Putamen (tissue), 1 donor: ENCODE results near the gene GPBP1L1.
A peak's percentile ranks its signal among the peaks of the same experiment; 100 is the strongest.
"Not testable (repeated sequence)": the region's sequence is repeated elsewhere in the genome, so short reads cannot be mapped to it uniquely, and the experiment has no call there.

Source experiments
- DNase-seq: peaks from one replicate; pipeline ENCODE4 v3.0.0-alpha.2; 2016; ENCODE audit warnings: low spot score

The GPBP1L1 gene

DNA sequence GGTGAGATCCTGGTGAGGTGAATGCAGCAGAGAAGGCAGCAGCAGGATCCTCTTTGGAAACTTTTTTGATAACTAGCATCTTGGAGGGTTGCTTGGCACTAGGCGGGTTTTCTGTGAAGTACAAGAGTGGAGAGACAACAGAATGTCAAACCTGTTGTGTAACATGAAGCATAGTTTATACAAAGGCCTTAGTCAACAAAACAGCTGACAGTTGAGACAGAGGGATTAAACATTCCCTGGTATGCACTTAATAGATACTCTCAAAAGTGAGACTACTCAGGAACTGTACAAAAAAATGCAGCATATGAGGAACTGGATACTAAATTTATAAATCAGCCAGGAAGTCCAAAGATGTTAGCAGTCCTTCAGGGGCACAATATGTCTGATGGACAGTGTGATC, 46.0 kb downstream of the GPBP1L1 start:
- no peak for DNase-seq

DNA sequence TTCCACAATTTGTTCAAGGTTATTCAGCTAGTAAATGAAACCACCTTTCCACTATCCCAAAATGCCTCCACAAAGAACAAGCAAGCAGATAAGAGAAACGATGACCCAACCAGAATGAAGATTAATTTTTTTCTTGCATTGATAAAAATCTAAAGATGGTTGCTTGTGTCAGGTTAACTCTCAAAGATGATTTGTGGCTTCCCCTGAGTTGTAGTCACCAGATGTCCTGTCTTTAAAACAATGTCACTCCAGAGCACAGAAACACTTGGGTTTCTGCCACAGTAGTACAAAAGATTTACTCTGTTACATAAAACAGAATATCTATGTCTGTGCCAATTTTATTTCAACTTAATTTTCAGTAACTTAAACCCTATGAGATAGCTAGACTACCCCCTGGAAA, 51.1 kb downstream of the GPBP1L1 start:
- DNase-seq = peak; percentile 8

DNA sequence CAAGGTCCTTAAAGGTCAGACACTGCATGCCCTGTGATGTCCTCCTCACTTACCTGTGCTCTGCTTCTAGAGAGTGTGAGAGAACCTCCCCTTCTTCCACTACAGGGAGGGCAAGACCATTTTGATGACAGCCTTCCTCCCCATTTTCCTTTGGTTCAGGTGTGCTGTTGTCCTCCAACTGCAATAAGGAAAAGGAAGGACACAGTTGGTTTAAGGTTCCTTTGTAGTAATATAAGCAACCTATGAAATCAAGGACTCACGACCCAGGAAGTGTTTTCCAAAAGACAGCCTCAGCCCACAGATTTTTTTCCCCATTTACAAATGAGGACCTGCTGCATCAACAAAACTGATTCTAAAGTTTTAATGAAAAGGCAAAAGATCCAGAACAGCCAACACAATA, 55.9 kb downstream of the GPBP1L1 start:
- no peak for DNase-seq

- no peak for DNase-seq
These were observed 57.3 kb downstream of the GPBP1L1 start for GRCh38 chr1:45629035-45629434.

- DNase-seq = no peak
These were observed 62.4 kb downstream of the GPBP1L1 start, which contains the start of gene CCDC17 for GRCh38 chr1:45623972-45624371. Gene CCDC17 (minus strand): TSS chr1:45624054. CDS start chr1:45623909, 145 bp downstream.

DNA sequence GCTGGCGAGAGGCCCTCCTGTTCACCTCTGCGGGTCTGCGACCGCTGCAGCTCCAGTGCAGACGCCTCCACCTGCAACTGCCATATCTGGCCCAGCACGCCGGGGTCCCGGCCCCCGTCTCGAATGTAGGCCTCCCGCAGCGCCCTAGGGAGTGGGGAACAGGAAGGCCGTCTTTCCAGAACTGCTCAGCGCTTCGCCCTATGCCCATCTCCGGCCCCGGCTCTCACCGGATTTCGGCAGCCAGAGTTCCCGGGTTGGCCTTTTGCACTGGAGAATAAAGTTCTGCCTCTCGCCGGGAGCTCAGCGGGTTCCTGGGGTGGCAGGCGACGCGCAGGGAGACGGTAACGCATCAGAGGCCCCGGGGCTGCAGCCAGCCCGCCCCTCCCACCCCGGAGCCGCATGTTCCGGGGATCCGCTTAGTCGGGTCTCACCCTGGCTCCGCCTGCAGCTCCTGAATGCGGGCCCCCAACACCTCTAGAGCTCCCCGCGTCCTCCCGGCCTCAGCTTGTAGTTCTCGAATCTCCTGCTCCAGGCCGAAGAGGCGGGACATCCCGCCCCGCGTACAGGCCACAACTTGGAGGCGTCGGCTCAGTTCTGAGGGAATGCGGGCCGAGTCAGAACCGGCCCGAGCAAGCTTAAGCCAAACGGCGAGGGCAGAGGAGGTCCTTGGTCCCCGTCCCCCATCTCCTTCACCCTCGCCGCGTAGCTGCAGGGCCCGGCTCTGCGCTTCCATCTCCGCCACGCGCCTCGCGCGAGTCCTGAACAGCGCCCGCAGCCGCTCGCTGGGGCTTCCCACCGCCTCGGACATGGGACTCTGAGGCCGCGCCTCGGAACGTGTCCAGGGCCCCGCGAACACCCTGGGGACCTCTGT, 63.6 kb downstream of the GPBP1L1 start:
- DNase-seq = no peak

DNA sequence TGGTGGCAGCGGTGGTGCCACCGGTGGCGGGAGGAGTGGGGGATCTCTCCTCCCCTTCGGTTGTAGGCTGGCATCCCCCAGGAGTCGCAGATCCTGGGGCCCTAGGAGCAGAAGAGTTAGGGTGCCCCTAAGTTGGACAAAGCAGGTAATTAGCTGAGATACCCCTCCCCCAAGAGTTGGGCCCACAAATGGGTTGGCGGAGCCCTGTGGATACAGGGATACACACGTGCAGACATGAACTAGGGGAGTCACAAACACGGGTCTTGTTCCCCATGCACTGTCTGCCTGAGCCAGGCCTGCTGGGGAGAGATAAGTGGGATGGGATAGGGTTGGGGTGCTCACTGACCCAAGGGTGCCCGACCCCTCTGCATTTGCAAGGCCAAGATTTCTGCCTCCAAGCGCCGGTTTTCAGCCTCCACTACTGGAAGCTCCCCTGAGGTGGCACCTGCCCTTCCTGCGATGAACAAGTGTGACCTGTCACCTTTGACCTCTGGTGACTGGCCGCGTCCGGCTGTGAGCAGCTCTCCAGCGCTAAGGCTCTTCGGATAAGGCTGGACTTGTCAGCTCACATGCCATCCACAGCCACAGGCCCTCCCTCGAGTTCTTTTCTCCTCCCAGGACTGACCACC, 64.3 kb downstream of the GPBP1L1 start:
- no peak for DNase-seq

DNA sequence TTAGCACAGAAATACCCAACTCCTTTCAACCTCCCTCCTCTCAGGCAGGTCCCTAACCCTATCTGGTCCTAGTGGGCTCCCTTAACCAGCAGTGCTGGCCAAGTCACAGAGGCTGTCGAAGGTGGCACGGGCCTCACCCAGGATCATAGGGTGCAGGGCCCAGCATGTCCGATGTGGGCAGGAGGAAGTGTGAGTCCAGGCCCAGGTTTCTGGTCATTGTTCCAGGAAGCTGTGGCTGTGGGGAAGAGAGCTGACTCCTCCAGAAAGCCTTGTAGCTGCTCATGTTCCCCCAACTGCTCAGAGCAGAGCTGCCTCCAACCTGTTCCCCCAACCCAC, 64.9 kb downstream of the GPBP1L1 start:
- DNase-seq = no peak

DNA sequence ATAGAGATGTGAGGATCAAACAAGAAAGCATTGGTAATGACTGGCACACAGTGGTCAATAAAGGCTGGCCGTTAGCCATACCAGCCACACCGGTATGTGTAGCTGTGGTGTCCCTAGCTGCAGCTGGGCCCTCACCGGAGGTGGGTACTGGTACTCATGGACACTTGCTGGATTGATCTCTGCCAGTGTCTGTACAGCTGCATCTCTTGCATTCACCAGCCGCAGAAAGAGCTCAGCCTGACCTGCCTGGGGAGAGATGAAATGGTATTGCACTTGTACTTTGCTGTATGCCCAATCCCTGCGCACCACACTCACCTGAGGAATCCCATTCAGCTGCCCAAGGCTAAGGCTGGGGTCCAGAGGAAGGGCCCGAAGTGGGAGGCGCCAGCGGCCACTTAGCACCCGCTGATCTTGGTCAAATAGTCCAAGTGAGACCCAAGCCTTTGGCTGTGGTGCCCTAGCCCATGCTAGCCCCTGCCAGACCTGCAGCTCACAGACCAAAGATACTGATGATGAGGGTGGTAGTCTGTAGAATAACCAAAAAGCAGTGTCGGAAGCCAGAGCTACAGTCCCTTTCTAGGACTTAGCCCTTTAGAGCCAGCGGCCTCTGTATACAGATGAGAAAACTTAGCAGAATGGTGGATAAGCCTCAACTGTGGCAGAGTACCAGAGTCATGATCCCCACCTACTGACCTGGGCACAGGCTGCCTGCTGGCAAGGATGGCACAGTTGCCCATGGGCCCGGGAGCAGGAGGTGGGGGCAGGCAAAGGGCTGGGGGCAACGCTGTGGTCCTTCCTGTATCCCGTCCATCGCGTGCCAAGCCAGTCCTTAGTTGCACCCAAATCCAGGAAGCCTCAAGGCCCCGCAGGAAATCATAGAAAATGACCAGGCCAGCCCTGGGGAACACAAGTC, 65.5 kb downstream of the GPBP1L1 start:
- no peak for DNase-seq

DNA sequence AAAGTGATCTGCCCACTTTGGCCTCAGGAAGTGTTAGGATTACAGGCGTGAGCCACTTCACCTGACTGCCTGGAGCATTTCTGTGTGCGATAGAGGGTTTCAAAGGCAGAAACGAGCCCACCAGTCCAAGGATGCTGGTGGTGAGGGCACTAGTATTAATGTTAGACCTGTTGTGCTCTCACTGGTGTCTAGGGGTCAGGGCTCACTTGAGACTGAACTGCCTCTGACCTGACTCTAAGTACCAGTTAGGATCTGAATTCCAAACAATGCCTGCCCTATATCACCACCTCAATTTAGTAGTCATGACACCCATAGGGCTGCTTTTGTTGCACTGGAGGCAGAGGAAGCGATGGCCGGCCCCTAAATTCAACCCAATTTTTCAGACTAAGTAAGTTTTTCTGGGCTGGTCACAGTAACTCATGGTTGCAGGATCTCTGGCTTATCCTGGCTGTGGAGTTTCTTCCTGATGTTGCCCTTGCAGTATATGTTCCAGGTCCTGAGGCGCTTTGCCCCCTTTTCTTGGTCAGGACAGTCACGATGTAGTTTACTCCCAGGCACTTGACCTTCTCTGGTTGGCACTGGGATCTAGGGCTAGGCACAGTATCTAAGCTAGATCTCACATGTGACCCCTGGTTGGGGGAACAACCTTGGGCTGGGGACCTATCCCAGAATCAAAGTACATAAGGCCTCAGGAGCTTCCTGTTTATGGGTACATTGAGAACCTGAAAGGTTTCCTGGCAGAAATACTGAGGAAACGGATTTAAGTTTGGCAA, 67.0 kb downstream of the GPBP1L1 start:
- DNase-seq = no peak

DNA sequence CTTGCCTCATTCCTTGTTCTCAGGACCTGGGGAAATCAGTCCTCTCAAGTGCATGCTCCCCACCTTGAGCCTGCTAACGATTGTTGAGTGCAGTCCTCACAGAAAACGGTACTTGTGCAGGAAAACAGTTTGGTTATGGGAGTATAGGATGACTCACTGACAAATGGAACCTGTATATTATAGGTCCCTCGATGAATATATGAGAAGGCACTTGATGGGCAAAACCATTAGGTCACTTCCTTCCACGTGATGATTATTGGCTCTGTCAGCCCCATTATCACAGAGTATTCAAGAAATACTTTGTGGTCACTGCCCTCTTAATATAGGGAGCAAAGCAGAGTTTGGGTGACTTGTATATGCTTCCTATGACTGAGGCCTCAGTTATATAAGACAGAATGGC, 68.7 kb downstream of the GPBP1L1 start:
- no peak for DNase-seq

DNA sequence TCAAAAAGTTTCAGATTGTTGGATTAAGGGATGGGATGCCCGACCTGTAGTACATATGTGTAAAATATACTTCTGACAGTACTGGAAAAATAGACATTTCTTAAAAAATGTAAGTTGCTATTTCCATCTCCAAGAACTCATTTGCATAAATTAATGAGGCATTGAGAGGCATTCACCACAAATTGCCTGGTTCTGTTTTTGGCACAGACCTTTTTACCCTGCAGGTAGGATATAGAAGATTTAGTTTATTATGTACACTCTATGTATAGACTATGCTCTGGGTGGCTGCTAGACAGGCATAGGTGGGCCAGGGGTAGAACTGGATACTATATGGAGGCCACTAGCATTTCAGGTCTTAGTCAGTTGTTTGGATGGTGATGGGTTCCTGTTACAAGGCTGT, 70.4 kb downstream of the GPBP1L1 start:
- no peak for DNase-seq

GRCh38 chr1:45612941-45613579, 73.3 kb downstream of the GPBP1L1 start:
- no peak for DNase-seq

- no peak for DNase-seq
These were observed 75.6 kb downstream of the GPBP1L1 start for GRCh38 chr1:45610589-45611226.

DNA sequence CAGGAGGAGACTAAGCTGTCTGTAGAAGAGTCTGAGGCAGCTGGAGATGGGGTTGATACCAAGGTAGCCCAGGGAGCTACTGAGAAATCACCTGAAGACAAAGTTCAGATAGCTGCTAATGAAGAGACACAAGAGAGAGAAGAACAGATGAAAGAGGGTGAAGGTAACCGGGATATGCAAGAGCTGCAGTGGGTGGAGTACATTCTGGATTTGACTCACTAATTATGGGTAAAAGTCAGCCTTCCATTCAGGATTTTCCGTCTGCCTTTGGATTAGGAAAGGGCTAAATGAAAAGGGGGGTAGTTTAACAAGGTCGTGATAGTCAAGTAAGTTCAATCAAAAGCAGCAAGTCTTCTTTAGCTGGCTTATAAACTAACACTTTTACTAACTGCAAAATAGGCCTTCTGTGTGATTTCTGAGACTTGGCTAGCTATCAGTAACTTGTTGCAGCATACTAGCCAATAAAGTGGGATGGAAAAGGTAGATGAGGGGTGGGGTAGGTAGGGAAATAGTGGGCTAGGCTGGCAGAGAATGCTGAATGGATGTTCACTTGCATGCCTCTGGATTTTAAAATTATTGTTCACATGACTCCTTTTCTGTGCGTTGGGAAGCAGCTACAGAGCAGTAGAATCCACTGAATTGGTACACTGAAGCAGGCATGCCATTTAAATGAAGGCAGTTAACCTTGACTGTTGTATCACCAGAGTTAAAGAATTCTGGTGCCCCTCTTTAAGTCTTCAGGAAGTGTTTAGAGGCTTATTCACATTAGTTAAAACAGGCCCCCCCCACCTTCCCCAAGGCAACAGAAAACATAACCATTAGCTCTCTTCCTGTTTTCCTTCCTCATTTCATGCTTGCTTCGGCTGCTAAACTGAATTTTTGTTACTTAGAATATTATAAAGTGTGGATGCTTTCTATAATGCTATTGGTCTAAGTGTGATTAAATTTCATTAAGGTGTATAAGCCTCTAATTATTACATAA, 77.9 kb downstream of the GPBP1L1 start:
- DNase-seq = no peak

- no peak for DNase-seq
These were observed 78.8 kb downstream of the GPBP1L1 start for GRCh38 chr1:45607404-45608074.

GRCh38 chr1:45604239-45604638, 82.1 kb downstream of the GPBP1L1 start:
- no peak for DNase-seq

DNA sequence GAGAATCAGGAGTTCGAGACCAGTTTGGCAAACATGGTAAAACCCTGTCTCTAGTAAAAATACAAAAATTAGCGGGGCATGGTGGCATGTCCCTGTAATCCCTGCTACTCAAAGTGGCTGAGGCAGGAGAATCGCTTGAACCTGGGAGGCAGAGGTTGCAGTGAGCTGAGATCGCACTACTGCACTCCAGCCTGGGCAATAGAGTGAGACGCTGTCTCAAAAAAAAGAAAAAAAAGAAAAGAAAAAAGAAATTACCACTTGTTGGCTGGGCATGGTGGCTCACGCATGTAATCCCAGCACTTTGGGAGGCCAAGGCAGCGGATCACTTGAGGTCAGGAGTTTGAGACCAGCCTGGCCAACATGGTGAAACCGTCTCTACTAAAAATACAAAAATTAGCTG, 89.6 kb downstream of the GPBP1L1 start:
- DNase-seq = not testable (repeated sequence)

GRCh38 chr1:45594412-45594811, 91.9 kb downstream of the GPBP1L1 start:
- no peak for DNase-seq
